K562 (cell line): ENCODE results near the gene SHOC1. TPM values are rescaled to one million over a fixed set of nuclear protein-coding genes. Genes with fewer than 3 reads are reported as not detected.

Source experiments
- ATAC-seq: fragments of 200-7000 bp; cut with Tn5 transposase; 3 replicates; pipeline ENCODE4 v1.9.1; 2020; ENCODE audit warnings: moderate library complexity
- BruUV-seq: library from RNA; stranded (reverse); fragments of 400-500 nt; replicated peaks from 2 replicates; lab custom pipeline; 2021; lab: Mats Ljungman, UMichigan
- CTCF ChIA-PET: fragments of 300-600 bp; formaldehyde crosslinking; extraction: SDS; loops from one replicate; lab custom pipeline; 2021; ENCODE audit warnings: low intra/inter-chr PET ratio; lab: Yijun Ruan, JAX
- POLR2A ChIA-PET: fragments of 300-600, 350-650 bp; sonication (Branson Sonifier 250); formaldehyde crosslinking; extraction: SDS; loops from one replicate; lab custom pipeline; 2021; ENCODE audit warnings: antibody characterized with exemption, inconsistent platforms; lab: Yijun Ruan, JAX
- DNase-seq, 4 experiments: peaks; one replicate each; pipeline versions ENCODE4 v3.0.0 to v3.0.0-alpha.2; 2011 to 2018; ENCODE audit warnings: low spot score in 3 of 4, mixed read lengths in 3 of 4; ENCODE audit errors: extremely low read depth in 1 of 4
- FAIRE-seq: peaks from 2 replicates; lab custom pipeline; 2011; peaks lifted over from hg19 to GRCh38; lab: Jason Lieb, UNC
- H2AFZ ChIP-seq: 2 replicates; pipeline ENCODE4 v1.6.0; 2011; ENCODE audit warnings: low read depth, low read length, control low read depth, inconsistent platforms
- H3K27ac ChIP-seq: fragments of 200-600 bp; 3 replicates; pipeline ENCODE4 v1.8.0; 2011; ENCODE audit warnings: low read depth, mild to moderate bottlenecking, control low read depth, inconsistent platforms, low read length, moderate library complexity, mixed read lengths; ENCODE audit errors: extremely low read depth
- H3K27me3 ChIP-seq, 2 experiments: fragments of 300-600 bp in 1 of 2; 2 replicates in 1 of 2; 3 replicates in 1 of 2; pipeline versions ENCODE4 v1.6.0 to v1.8.0; 2011; ENCODE audit warnings: inconsistent platforms in 2 of 2, low read length in 2 of 2, mild to moderate bottlenecking in 1 of 2, mixed read lengths in 1 of 2, moderate library complexity in 1 of 2; ENCODE audit not compliant: control insufficient read depth in 2 of 2, insufficient read depth in 2 of 2
- H3K36me3 ChIP-seq: fragments of 300-600 bp; 3 replicates; pipeline ENCODE4 v1.8.0; 2011; ENCODE audit warnings: mild to moderate bottlenecking, low read length, inconsistent platforms; ENCODE audit not compliant: control insufficient read depth, insufficient read depth
- H3K4me1 ChIP-seq, 2 experiments: fragments of 200-600 bp in 1 of 2; replicated peaks in 1 of 2; 2 replicates in 1 of 2; 3 replicates in 1 of 2; pipeline versions ENCODE4 v1.5.1 to v1.8.0; 2011; ENCODE audit warnings: inconsistent platforms in 2 of 2, low read length in 2 of 2, mild to moderate bottlenecking in 1 of 2, mixed read lengths in 1 of 2, moderate library complexity in 1 of 2; ENCODE audit not compliant: control insufficient read depth in 2 of 2, insufficient read depth in 2 of 2
- H3K4me2 ChIP-seq: 2 replicates; pipeline ENCODE4 v1.6.1; 2011; ENCODE audit warnings: low read length, control low read depth, inconsistent platforms, mixed read lengths; ENCODE audit not compliant: insufficient read depth
- H3K4me3 ChIP-seq: fragments of 200-600 bp; sonication (generic), shearing (Covaris generic); 2 replicates; pipeline ENCODE4 v1.5.1; 2016; ENCODE audit warnings: control low read depth, inconsistent platforms
- H3K79me2 ChIP-seq: fragments of 200-600 bp; 3 replicates; pipeline ENCODE4 v1.8.0; 2011; ENCODE audit warnings: low read length, inconsistent platforms; ENCODE audit not compliant: control insufficient read depth, insufficient read depth
- H3K9ac ChIP-seq, 2 experiments: 2 replicates each; pipeline versions ENCODE4 v1.6.0 to v1.6.1; 2011; ENCODE audit warnings: low read depth in 2 of 2, low read length in 2 of 2, control low read depth in 1 of 2, inconsistent platforms in 1 of 2, mild to moderate bottlenecking in 1 of 2, mixed read lengths in 1 of 2; ENCODE audit not compliant: insufficient read depth in 1 of 2
- H3K9me1 ChIP-seq: one replicate; pipeline ENCODE4 v1.6.0; 2011; ENCODE audit warnings: inconsistent platforms, mild to moderate bottlenecking, low read length, moderate library complexity; ENCODE audit not compliant: control insufficient read depth, insufficient read depth
- H3K9me3 ChIP-seq: replicated peaks from 2 replicates; pipeline ENCODE4 v1.5.1; 2011; ENCODE audit warnings: low read depth, low read length, inconsistent platforms; ENCODE audit not compliant: control insufficient read depth, insufficient read depth
- H4K20me1 ChIP-seq: replicated peaks from 2 replicates; pipeline ENCODE4 v1.6.1; 2011; ENCODE audit warnings: low read length, inconsistent platforms, mixed read lengths; ENCODE audit not compliant: control insufficient read depth, insufficient read depth
- BCLAF1 ChIP-seq, 2 experiments: fragments of 450-650 bp in 1 of 2; IDR thresholded peaks; 2 replicates each; pipeline ENCODE4 v1.6.1; 2011 to 2017; ENCODE audit warnings: low read depth in 2 of 2, antibody characterized with exemption in 1 of 2, borderline replicate concordance in 1 of 2, low read length in 1 of 2, mild to moderate bottlenecking in 1 of 2, mixed read lengths in 1 of 2; ENCODE audit not compliant: control insufficient read depth in 1 of 2
- CAMTA2 ChIP-seq: fragments of 250-450 bp; sonication (Bioruptor Pico); conservative IDR thresholded peaks from 2 replicates; pipeline ENCODE4 v1.5.1; 2022
- ELK3 ChIP-seq: fragments of 450-650 bp; formaldehyde crosslinking; IDR thresholded peaks from 2 replicates; pipeline ENCODE4 v1.4.0; 2020; ENCODE audit warnings: mild to moderate bottlenecking
- HMBOX1 ChIP-seq: sonication (generic); IDR thresholded peaks from 2 replicates; pipeline ENCODE4 v1.6.1; 2016
- HNRNPUL1 ChIP-seq: fragments of 200-400 bp; formaldehyde crosslinking; IDR thresholded peaks from 2 replicates; pipeline ENCODE4 v1.6.1; 2017; ENCODE audit warnings: low read length
- KLF10 ChIP-seq: fragments of 250-450 bp; sonication (Bioruptor Pico); IDR thresholded peaks from 2 replicates; pipeline ENCODE4 v1.6.1; 2021; ENCODE audit warnings: matching md5 sums
- MYNN ChIP-seq, 2 experiments: sonication (generic); formaldehyde crosslinking in 1 of 2; IDR thresholded peaks; 2 replicates each; pipeline versions ENCODE4 v1.5.0 to v1.6.1; 2016 to 2020; ENCODE audit warnings: antibody characterized with exemption in 1 of 2, missing genetic modification reagents in 1 of 2
- POU5F1 ChIP-seq: fragments of 150-350 bp; IDR thresholded peaks from 2 replicates; pipeline ENCODE4 v1.6.1; 2014; ENCODE audit warnings: borderline replicate concordance, low read length, low read depth, mild to moderate bottlenecking; ENCODE audit not compliant: partially characterized antibody
- ZBTB33 ChIP-seq: sonication (generic); formaldehyde crosslinking; IDR thresholded peaks from 2 replicates; pipeline ENCODE4 v1.8.1; 2023; ENCODE audit warnings: mild to moderate bottlenecking, missing genetic modification reagents
- ZNF175 ChIP-seq: fragments of 200-800 bp; sonication (Bioruptor generic); IDR thresholded peaks from 2 replicates; pipeline ENCODE4 v1.6.1; 2016; ENCODE audit warnings: low read depth, mild to moderate bottlenecking, missing genetic modification characterization, missing compliant biosample characterization
- ZNF57 ChIP-seq: fragments of 450-650 bp; formaldehyde crosslinking; IDR thresholded peaks from 2 replicates; pipeline ENCODE4 v1.4.0; 2020; ENCODE audit warnings: mild to moderate bottlenecking, moderate library complexity
- WGBS: fragments of 100-300 bp; shearing (Covaris generic); methylation state at CpG from one replicate; pipeline ENCODE4 v1.1.6; 2016; ENCODE audit warnings: low coverage, mixed read lengths; ENCODE audit not compliant: insufficient coverage; ENCODE audit errors: missing lambda C conversion rate; 5-methylcytosine and 5-hydroxymethylcytosine counted together
- in situ Hi-C: fragments of 300-500 bp; cut with MboI; formaldehyde crosslinking; loops from 4 replicates; pipeline ENCODE4 v1.15.0; 2018; ENCODE audit warnings: inconsistent platforms, mixed read lengths
- intact Hi-C: fragments of 100-400 bp; cut with micrococcal nuclease; formaldehyde crosslinking; loops from 2 replicates; pipeline ENCODE4 v1.14.2; 2022
- polyA plus RNA-seq, 8 experiments: library from polyadenylated mRNA; depleted of rRNA in 4 of 8; stranded (reverse) in 5 of 8; unstranded in 3 of 8; fragments of >200 nt; fragmentation: Nextera tagmentation in 2 of 8; fragmentation: Illumina TruSeq in 1 of 8; extraction: Ambion mirVana in 2 of 8; extraction: Trizol in 1 of 8; gene quantifications; 2 replicates each; pipeline versions ENCODE4 v1.2.1 to v1.2.3, GENCODE V29; 2011 to 2014; ENCODE audit warnings: inconsistent platforms in 1 of 8, missing spikeins in 1 of 8
- total RNA-seq, 7 experiments: library from RNA; depleted of rRNA in 6 of 7; stranded (reverse); fragments of >200 nt in 6 of 7; fragmentation: Illumina TruSeq in 2 of 7; extraction: Trizol in 2 of 7; gene quantifications; 2 replicates each; pipeline versions ENCODE4 v1.2.1 to v1.2.3, GENCODE V29; 2011 to 2021; ENCODE audit warnings: low replicate concordance in 1 of 7

The SHOC1 gene
- total and polyA plus RNA-seq, 9 of the 15 experiments (the other 6 are each of a cell fraction or from before 2014, with no cell fraction given), result 0.03 to 0.09 (median 0.04) TPM; not detected in 6

- TF ChIP-seq HMBOX1, result no peak
Observed at GRCh38 chr9:111825468-111826145, 30.9 kb upstream of the SHOC1 start (continued).

GRCh38 chr9:111821006-111821528 lies 26.3 kb upstream of the SHOC1 start:
- Histone ChIP-seq H3K9ac (no peak overlapping the region), H4K20me1 (no peaks in the 10 kb centered on the region), H3K79me2 (no peaks in the 10 kb centered on the region), H3K4me3 (no peak overlapping the region), H3K9me1 (no peaks in the 10 kb centered on the region), H3K36me3 (no peaks in the 10 kb centered on the region), H2AFZ (no peak overlapping the region), H3K27ac (no peak overlapping the region), H3K4me2 (no peak overlapping the region), H3K4me1 (no peaks in the 10 kb centered on the region), H3K9me3 (no peaks in the 10 kb centered on the region), H3K27me3 (no peaks in the 10 kb centered on the region)
- ChIA-PET CTCF (interaction anchor here (0.6 kb wide), 1 partner anchor 234 kb away, joined by 3 read pairs; no protein-coding TSS in a partner anchor), POLR2A (no interaction called here)
- in situ Hi-C loops, result no loop called here
- ATAC-seq, result no peak; the same call in 2 of the 3 replicates
- intact Hi-C loops, result no loop called here
- BruUV-seq, result no TSS peak
- DNase-seq, result no peak
- FAIRE-seq, result no peak
- WGBS, result 21% methylated on average over 5 of the region's 5 CpGs
- no peak for TF ChIP-seq POU5F1
- TF ChIP-seq ELK3 (CRISPR knock-in tag), result no peak
- no peak for TF ChIP-seq MYNN (IDR thresholded peaks at IDR 0.05)
- no peak for TF ChIP-seq MYNN (CRISPR knock-in tag; IDR thresholded peaks at IDR 0.05)
- TF ChIP-seq ZBTB33 (CRISPR knock-in tag), result no peak
- no peak for TF ChIP-seq ZNF175 (CRISPR knock-in tag)
- TF ChIP-seq BCLAF1 (IDR thresholded peaks at IDR 0.05; ENCODE audit: borderline replicate concordance in 1 of 2, control insufficient read depth in 1 of 2, low read depth in 2 of 2, low read length in 1 of 2), result no peak
- no peak for TF ChIP-seq ZNF57
- no peak for TF ChIP-seq HNRNPUL1
- no peak for TF ChIP-seq CAMTA2 (CRISPR knock-in tag)
- TF ChIP-seq KLF10, result no peak
